NCI-H1436 treated with DMSO at 0.1 percent for 48 hours (cell line): ENCODE results near the gene C2orf68.
"Not testable (repeated sequence)": the region's sequence is repeated elsewhere in the genome, so short reads cannot be mapped to it uniquely, and the experiment has no call there.

ENCODE experiments used
- DNase-seq: peaks from one replicate; lab custom pipeline; 2025; lab: John Stamatoyannopoulos, UW

C2orf68 gene, protein sequence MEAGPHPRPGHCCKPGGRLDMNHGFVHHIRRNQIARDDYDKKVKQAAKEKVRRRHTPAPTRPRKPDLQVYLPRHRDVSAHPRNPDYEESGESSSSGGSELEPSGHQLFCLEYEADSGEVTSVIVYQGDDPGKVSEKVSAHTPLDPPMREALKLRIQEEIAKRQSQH

DNA sequence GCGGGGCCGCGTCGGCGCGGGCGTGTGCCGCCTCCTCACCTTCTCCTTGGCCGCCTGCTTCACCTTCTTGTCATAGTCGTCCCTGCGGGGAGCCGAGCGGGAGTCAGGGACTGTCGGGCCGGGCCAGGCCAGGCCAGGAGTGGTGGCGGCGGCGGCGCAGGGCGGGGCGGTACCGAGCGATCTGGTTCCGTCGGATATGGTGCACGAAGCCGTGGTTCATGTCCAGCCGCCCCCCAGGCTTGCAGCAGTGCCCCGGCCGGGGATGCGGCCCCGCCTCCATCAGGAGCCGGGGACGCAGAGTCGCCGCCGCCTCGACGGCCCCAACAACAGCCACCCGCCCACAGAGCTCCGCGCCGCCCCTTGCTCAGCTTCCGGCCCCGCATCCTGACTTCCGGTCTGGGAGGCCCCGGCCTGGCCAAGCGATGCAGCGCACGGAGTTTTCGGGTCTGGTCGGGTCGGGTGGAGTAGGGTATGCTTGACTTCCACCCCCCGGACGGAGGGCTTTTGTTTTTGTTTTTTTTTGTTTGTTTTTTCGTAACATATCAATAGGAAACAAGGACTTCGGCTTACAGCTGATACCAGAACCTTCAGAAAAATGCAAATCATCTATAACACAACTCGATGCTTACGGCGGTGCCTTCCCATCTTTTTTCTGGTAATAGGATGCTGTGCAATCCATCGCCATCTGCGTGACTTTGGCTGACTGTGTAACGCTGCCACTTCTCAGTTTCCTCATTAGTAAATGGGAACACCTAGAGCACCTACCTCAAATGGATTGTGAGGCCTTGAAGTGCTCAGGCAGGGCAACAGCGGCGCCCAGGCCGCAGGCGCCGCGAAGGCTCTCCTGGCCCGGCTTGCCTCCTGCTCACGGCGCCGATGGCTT, at the start of gene C2orf68:
C2orf68 (minus strand) TSS at position 362 of the 883 bp plus-strand sequence; CDS start at position 280, 82 bp downstream.
- no peak for DNase-seq

DNA sequence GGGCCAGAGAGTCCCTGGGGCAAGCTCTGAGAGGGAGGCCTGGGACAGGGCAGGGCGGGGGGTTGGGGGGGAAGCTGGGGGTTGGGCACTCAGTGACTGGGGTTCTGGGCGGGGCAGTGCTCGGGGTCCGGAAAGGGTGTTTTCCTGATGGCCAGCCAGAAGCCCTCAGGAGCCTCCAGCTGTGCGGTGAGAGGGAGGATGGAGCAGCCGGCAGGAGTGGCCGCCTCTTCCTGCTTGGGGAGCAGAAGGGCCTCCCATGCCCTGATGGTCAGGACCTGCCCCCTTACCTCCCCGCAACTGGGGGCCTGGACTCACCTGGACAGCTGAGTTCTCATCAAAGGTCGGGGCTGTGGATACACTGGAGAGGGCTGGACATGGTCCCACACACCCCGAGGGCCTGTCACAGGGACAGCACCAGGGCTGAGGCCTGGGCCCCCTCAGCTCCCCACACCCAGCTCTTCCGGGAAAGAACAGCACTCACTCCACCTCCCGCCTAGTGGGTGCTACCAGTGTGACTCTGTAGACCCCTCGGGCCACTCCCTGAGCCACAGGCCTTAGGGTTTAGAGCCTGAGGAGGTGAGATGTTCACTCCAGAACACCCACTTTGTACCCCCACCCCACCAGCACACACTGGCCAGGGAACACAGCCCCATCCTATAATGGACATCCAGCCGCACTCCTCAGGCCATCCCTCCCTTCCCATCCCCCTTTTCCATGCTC, 49.4 kb upstream of the C2orf68 start:
- DNase-seq, result no peak

DNA sequence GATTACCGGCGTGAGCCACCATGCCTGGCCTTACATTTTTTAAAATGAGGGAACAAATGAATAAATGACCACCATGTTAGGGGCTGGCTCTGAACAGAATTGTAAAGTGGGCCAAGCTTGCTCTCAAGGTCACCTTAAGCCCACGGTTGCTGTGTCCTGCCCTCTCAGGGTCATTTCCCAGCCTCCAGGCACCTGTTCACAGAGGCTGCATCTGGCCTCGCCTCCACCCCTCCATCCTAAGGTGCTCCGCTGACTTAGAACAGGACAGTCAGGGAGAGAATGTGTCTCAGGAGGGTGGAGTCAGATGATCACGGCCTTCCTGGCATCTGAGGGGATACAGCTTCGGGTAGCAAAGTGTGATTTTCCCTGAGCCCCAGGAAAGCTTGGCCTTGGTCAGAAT, 48.9 kb upstream of the C2orf68 start:
- DNase-seq, result no peak

DNA sequence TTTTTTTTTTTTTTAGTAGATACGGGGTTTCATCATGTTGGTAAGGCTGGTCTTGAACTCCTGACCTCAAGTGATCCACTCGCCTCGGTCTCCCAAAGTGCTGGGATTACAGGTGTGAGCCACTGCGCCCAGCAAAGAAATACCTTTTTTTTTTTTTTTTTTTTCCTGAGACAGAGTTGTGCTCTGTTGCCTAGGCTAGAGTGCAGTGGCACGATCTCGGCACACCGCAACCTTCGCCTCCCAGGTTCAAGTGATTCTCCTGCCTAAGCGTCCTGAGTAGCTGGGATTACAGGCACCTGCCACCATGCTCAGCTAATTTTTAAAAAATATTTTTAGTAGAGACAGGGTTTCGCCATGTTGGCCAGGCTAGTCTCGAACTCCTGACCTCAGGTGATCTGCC, 48.4 kb upstream of the C2orf68 start:
- DNase-seq, result not testable (repeated sequence)

DNA sequence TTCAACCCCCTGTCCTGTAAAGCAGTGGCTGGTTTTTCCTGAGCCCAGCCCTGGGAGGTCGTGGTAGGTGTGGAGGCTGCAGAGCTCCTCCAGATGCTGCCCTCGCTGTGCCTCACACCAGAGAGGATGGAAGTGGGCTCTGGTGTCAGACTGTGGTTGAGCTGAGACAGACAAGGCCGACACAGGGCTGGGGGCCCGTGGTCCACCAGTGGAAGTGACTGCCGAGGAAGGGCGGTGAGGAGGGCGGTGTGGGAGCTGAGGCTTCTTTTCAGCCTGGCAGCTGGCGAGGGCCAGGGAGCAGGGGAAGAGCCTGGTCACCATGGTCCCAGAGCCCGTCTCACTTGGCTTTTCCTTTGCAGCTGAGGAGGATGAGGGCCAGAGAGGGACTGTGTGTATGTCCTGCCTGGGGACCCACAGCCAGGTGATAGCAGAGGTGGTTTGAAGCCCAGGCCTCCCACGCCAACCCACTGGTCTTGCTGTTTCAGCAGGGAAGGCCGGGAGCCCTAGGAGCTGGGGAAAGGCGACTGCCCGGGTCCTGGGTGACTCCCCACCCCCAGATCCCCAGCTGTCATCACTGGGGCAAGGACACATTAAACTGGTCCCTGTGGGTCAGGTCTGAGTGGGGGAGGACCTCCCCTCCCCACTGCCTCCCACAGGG, 47.6 kb upstream of the C2orf68 start:
- DNase-seq, result no peak

DNA sequence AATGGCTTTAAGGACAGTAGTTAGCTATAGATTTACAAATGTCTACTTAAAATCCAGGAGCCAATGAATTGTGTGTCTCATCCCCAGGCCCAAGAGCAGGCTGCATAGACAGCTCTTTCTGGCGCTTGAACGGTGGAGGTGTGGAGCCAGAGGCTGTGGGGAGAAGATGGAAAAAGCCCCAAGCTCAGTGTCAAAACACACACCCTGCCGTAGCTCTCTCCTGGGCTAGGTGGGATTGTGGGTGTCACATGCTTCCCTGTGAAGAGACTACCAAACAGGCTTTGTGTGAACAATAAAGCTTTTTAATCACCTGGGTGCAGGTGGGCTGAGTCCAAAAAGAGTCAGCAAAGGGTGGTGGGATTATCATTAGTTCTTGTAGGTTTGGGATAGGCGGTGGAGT, 45.5 kb upstream of the C2orf68 start:
- DNase-seq, result not testable (repeated sequence)

DNA sequence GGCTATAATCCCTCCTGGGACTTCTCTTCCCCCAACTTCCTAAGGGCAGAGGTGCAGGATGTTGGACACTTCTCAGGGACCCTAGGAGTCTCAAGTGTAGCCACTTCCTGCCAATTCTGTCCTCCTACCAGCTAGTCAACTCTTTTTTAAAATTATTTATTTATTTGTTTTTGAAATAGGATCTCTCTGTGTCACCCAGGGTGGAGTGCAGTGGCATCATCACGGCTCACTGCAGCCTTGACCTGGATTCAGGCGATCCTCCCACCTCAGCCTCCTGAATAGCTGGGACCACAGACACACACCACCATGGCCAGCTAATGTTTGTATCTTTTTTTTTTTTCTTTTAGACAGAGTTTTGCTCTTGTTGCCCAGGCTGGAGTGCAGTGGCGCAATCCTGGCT, 44.6 kb upstream of the C2orf68 start:
- no peak for DNase-seq

DNA sequence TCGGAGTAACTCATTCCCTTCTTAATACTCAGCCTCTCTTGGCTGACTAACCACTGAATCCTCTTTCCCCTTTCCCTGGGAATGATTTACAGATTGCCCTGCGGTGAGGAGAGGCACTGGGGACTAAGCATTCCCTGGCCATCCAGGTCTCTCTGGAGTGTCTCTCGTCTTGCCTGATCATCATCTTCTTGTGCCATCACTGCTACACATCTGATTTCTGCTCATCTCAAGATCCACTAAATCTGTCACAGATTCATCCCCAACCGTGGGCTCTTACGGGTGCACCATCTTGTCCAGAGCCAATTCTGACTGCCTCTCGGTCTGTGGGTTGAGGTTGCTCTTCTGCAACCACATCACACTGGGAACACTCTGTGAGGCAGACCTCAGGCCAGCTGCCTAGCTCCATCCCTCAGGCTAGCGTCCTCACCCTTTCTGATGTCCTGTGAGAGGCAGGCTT, 44.1 kb upstream of the C2orf68 start:
- no peak for DNase-seq

DNA sequence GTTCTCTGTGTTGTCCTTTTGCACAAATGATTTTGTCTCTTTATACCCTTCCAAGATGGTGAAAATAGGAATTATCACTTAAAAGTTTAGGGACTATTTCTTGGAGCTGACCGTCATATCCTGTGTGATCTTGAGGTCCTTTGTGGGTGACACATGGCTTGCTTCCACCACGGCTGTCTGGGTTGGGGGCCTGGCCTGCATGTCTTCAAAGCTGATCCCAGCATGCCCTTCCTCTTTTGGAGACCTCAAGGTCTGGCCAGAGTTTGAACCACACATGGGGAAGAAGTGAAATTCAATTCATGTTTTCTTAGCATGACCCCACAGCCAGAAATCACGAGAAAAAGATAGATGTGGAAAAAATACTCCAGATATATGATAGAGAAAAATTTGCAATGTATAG, 42.1 kb upstream of the C2orf68 start:
- no peak for DNase-seq

DNA sequence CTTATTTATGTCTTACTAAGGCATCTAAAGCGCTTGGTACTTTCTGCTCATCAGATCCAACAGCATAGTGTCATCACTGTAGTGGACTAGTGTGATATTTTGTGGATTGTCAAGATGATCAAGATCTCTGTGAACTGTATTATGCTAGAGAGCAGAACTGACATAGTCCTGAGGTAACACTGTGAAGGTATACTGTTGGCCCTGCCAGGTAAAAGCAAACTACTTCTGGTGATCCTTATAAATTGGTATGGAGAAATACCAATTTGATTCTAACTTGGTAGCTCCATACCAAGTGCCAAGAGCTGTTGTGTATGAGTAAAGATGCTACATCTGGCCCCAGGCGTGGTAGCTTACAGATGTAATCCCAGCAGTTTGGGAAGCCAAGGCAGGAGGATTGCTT, 40.2 kb upstream of the C2orf68 start:
- DNase-seq, result no peak

DNA sequence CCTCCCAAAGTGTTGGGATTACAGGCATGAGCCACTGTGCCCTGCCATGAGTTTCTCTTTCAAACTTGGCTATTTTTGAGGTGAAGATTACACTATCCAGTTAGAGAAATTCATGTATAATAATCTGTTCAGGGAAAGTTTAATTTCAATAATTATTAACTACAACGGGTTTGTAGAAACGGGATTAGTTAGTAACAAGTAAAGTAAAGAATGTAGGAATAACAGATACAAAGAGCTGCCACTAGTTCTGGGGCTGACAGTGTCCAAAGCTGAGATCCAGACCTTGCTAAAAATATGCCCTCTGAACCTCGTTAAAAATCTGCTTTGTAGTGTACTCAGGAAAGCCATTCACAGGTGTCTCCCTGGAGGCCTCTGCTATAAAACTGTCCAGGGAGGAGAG, 39.2 kb upstream of the C2orf68 start:
- no peak for DNase-seq

DNA sequence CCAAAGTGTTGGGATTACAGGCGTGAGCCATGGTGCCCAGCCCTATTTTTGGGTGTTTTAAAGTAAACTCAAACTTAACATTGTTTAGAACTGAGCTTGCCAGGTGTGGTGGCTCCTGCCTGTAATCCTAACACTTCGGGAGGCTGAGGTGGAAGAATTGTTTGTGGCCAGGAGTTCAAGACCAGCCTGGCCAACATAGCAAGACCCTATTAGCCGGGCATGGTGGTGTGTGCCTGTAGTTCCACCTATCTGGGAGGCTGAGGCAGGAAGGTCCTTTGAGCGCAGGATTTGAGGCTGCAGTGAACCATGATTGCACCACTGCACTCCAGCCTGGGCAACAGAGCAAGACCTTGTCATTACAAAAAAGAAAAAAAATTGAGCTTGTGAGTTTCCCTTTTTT, 38.6 kb upstream of the C2orf68 start:
- no peak for DNase-seq

DNA sequence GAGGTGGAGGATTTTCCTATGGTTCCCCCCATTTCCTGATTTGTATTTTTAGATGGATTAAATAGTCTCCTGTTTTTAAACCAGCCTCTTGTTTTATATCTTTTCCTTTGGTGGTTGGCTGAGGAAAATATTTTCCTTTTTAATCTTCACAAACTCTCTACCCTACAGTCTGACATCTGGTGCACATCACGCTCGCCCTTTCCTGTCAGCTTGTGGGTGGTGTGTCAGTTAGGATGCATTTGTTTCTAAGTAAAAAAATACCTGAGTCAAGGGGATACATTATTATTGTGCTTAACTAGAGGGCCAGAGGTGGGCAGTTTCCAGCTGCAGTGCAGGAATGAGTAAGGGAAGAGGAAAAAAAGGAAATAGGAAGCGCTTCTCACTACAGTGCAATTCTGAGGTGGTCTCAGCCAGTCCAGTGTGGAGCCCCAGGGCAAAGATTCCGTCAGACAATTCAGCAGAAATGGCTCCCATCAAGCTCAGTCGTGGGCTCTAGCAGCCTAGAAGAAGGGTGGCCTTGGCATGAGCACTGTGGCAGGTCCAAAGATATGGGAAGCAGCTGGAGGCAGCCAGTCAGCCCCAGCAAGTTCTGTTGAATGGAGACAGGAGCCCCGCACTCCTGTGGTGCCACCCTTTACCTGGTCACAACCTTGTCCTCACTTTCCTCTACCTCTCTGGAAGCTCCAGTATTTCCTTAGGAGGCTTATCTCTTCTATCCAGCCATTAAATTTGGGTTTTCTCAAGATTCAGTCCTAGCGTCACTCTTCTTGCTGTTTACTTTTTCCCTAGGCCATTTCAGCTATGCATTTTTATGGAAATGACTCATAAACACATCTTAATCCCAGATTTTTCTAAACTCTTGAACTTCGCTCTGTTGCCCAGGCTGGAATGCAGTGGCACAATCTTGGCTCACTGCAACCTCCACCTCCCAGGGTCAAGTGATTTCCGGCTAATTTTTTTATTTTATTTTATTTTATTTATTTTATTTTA, 37.6 kb upstream of the C2orf68 start:
- DNase-seq, result no peak

DNA sequence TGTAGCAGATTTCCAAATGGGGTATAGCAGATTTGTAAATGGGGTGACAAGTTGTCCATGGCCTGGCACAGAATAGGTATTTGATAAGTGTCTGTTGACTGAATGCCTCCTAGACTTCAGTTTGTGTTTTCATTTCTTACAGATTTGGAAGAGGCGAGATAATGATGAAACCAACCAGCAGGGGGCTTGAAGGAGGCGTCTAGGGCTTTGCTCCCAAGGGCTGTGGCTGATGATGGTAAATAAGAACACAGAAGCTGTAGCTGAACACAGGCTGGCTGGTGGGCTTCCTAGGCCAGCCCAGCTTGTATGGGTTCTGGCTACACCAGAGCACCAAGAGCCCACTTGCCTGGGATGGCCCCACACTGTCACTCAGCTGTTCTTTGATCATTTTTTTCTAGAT, 36.8 kb upstream of the C2orf68 start:
- DNase-seq, result no peak

DNA sequence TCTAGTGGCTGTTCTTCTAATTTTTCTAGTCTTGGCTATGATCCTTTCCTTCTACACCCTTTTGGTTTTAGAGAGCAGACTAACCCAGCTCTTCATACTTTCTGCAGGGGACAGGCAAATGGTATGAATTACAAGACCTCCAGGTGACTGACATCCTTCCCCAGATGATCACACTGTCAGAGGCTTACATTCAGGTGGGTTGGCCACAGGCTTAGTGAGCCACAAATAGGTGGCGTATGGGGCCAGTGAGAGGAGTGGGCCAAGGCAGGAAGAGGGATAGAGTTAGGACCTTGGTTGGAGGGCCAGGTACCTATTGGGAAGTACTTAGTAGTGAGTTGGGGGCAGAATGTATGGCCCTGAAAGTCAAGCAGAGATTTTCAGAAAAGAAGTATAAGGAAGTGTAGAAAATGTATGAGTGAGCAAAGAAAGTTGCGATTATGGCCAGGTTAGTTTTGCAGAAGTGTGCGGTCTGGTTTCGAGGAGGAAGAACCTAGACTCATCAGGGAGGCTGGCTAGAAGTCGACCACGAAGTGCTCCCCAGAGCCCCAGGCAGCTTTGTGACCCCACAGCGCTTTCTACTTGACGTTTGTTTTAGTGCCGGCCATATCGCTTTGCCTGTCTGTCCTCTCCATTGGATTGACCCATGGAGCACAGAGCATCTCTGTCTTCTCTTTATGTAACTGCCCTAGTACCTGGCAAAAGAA, 36.1 kb upstream of the C2orf68 start:
- no peak for DNase-seq

DNA sequence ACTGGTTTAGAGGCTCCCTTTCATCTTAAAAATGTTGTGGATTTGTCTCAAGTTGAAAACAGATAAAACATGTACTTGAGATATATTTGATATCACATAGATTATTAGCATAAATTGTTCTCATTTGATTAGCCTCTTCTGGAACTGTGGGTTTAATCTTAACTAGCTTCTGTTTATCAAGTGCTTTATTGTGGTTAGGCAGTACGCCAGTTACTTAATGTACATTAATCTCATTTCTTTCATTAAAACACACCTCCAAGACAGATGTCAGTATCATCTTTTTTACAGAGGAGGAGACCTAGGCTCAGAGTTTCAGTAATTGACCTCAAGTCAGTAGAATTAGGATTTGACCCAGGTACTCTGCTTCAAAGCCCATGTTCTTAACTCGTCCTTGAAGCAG, 34.3 kb upstream of the C2orf68 start:
- DNase-seq, result no peak

DNA sequence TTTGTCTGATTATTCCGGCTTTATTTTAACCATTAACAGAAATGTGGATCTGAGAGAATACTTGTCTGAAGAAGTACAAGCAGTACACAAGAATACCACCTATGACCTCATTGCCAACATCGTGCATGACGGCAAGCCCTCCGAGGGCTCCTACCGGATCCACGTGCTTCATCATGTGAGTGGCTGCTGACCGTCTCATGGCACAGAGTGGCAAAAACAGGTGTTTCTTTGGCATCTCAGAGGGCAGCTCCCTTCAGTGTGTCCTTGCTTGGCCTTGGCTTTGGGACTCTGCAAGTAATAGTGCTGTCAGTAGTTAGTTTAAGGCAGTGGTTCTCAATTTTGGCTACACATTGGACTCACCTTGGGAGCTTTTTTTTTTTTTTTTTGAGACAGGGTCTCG, 33.0 kb upstream of the C2orf68 start:
- DNase-seq, result no peak

DNA sequence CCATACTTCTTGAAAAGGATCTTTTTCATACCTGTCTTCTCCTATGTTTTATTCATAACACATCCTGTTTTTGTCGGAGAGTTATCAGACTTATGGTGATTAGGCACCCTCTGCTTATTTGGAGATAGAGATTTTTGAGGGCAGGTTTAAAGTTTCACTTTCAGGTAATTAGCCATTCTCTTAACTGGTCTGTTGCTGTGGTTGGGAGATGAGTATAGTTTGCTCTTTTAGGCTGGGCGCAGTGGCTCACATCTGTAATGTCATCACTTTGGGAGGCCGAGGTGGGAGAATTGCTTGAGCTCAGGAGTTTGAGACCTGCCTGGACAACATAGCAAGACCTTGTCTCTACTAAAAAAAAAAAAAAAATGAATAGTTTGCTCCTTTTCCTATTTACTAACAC, 30.9 kb upstream of the C2orf68 start:
- no peak for DNase-seq

DNA sequence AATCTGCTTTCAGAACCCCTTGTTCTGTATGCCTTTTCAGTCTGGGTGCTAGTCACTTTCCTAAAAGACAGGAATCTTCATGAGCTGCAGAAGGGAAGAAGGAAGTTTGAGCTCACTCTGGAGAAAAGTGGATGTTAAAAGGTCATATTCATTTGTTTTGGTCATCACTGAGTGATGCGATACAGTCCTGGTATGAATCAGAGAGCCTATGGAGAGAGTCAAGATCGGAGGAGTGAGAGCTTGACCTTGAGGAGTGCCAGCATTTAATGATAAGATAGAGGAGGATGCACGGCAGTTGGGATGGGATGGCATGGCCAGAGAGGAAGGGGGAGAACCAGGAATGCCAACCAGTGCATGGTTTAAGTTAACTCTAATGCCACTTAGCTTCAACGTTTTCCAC, 23.8 kb upstream of the C2orf68 start:
- no peak for DNase-seq

DNA sequence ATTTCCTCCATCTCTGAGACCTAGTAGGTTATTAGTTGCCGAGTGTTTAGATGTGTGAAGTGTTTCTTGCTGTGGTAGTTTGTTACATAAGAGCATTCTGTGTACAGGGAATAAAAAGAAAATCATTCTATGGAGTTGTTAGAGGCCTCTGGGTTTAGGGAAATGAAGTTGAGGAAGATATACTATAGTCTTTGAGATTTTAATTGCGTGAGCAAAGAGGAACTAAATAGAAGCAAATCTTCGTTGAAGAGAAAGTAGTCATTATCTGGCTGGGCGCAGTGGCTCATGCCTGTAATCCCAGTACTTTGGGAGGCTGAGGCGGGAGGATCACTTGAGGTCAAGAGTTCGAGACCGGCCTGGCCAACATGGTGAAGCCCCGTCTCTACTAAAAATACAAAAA, 23.1 kb upstream of the C2orf68 start:
- DNase-seq, result no peak

DNA sequence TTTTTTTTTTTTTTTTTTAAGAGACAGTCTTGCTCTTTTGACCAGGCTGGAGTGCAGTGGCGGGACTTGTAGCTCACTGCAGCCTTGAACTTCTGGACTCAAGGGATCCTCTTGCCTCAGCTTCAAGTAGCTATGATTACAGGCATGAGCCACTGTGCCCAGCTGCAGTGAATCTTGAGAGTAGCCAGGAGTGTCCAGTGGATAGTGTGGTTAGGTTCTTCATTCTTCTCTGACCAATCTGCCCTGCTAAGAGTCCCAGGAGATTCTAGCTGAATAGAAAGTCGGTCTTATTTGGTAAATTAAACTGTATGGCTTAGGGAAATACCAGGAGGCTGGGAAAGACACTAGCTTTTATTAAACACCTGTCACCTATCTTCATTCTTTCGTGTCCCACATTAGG, 19.4 kb upstream of the C2orf68 start:
- DNase-seq, result no peak
